Glutamatergic neuron (in vitro differentiated cells): ENCODE data around the gene ARRDC4. TPM values are rescaled to one million over a fixed set of nuclear protein-coding genes. Genes with fewer than 3 reads are reported as not detected.

Experiments used
- DNase-seq: peaks from one replicate; pipeline ENCODE4 v3.0.0; 2022
- H3K27ac Mint-ChIP-seq: one replicate; pipeline ENCODE4 v1.8.0; 2020; ENCODE audit warnings: mild to moderate bottlenecking, mixed read lengths, inconsistent platforms; ENCODE audit not compliant: unreplicated experiment
- H3K27me3 Mint-ChIP-seq: one replicate; pipeline ENCODE4 v1.8.0; 2020; ENCODE audit warnings: mild to moderate bottlenecking, moderate library complexity, mixed read lengths, inconsistent platforms; ENCODE audit not compliant: unreplicated experiment
- H3K36me3 Mint-ChIP-seq: one replicate; pipeline ENCODE4 v1.8.0; 2020; ENCODE audit warnings: mild to moderate bottlenecking, mixed read lengths, inconsistent platforms; ENCODE audit not compliant: unreplicated experiment
- H3K4me1 Mint-ChIP-seq: one replicate; pipeline ENCODE4 v1.8.0; 2020; ENCODE audit warnings: mild to moderate bottlenecking, low read depth, mixed read lengths, inconsistent platforms; ENCODE audit not compliant: unreplicated experiment
- H3K4me3 Mint-ChIP-seq: one replicate; pipeline ENCODE4 v1.8.0; 2020; ENCODE audit warnings: mild to moderate bottlenecking, mixed read lengths, inconsistent platforms; ENCODE audit not compliant: unreplicated experiment
- H3K9me3 Mint-ChIP-seq: one replicate; pipeline ENCODE4 v1.8.0; 2020; ENCODE audit warnings: mild to moderate bottlenecking, moderate library complexity, mixed read lengths, inconsistent platforms; ENCODE audit not compliant: unreplicated experiment
- CTCF ChIP-seq: fragments of 200-600 bp; sonication (generic); IDR thresholded peaks from one replicate; pipeline ENCODE4 v1.5.0; 2021; ENCODE audit not compliant: partially characterized antibody, unreplicated experiment
- total RNA-seq: library from RNA; stranded (reverse); fragmentation: NEBNext Ultra II Directional; extraction: Animal tissue kit (Norgen Biotek cat#: 25700); gene quantifications from one replicate; pipeline ENCODE4 v1.2.1, GENCODE V29; 2021; ENCODE audit not compliant: unreplicated experiment

Gene ARRDC4
- total RNA-seq, 1 donor from 2014 or later = 16.9 TPM

- H3K9me3 Mint-ChIP-seq = no peaks in the 10 kb centered on the region
- H3K27ac Mint-ChIP-seq = no peak overlapping the region
- no peaks in the 10 kb centered on the region for H3K27me3 Mint-ChIP-seq
- H3K36me3 Mint-ChIP-seq = no peaks in the 10 kb centered on the region
- H3K4me3 Mint-ChIP-seq = no peak overlapping the region
- TF ChIP-seq CTCF = no peak
- no peak for DNase-seq
- H3K4me1 Mint-ChIP-seq = no peaks in the 10 kb centered on the region
Observed at GRCh38 chr15:98005659-98006058, 45.2 kb downstream of the ARRDC4 start.

- no peaks in the 10 kb centered on the region for H3K27me3 Mint-ChIP-seq
- H3K9me3 Mint-ChIP-seq = no peaks in the 10 kb centered on the region
- TF ChIP-seq CTCF = no peak
- no peaks in the 10 kb centered on the region for H3K36me3 Mint-ChIP-seq
- no peak overlapping the region for H3K4me3 Mint-ChIP-seq
- H3K27ac Mint-ChIP-seq = no peak overlapping the region
- DNase-seq = no peak
- no peaks in the 10 kb centered on the region for H3K4me1 Mint-ChIP-seq
Observed at GRCh38 chr15:98009169-98009568, 48.7 kb downstream of the ARRDC4 start.

GRCh38 chr15:98009971-98010370 is 49.5 kb downstream of the ARRDC4 start:
- H3K27me3 Mint-ChIP-seq = no peaks in the 10 kb centered on the region
- no peaks in the 10 kb centered on the region for H3K9me3 Mint-ChIP-seq
- H3K27ac Mint-ChIP-seq = no peak overlapping the region

DNA sequence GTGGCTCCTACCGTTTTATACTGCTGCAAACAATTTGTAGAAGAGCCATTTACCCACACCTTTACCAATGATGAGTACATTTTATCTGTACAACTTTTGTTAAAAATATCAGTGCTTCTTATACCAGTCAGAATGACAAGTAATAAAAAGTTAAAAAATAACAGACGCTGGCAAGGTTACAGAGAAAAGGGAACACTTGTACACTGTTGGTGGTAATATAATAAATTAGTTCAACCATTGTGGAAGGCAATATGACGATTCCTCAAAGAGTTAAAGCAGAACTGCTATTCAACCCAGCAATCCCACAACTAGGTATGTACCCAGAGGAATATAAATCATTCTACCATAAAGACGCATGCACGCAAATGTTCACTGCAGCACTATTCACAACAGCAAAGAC is 51.9 kb downstream of the ARRDC4 start:
- Mint-ChIP-seq H3K27me3 (no peaks in the 10 kb centered on the region), H3K9me3 (no peaks in the 10 kb centered on the region), H3K4me3 (no peak overlapping the region), H3K4me1 (no peaks in the 10 kb centered on the region), H3K27ac (no peak overlapping the region), H3K36me3 (no peaks in the 10 kb centered on the region)
- DNase-seq = no peak
- TF ChIP-seq CTCF = no peak

More at GRCh38 chr15:98009971-98010370, 49.5 kb downstream of the ARRDC4 start:
- Mint-ChIP-seq H3K36me3 (no peaks in the 10 kb centered on the region), H3K4me1 (no peaks in the 10 kb centered on the region), H3K4me3 (no peak overlapping the region)
- no peak for TF ChIP-seq CTCF
- no peak for DNase-seq

- H3K4me1 Mint-ChIP-seq = no peaks in the 10 kb centered on the region
- no peak overlapping the region for H3K27ac Mint-ChIP-seq
- DNase-seq = no peak
- no peak overlapping the region for H3K4me3 Mint-ChIP-seq
- no peaks in the 10 kb centered on the region for H3K27me3 Mint-ChIP-seq
- no peak for TF ChIP-seq CTCF
- no peaks in the 10 kb centered on the region for H3K9me3 Mint-ChIP-seq
- no peaks in the 10 kb centered on the region for H3K36me3 Mint-ChIP-seq
Observed at GRCh38 chr15:98013631-98014030, 53.1 kb downstream of the ARRDC4 start.
